ENCODE data around the gene ERC1. TPM values are rescaled to one million over a fixed set of nuclear protein-coding genes. Genes with fewer than 3 reads are reported as not detected.

Gene ERC1
- total RNA-seq, 4 donors from 2014 or later = 28.9 to 106 (median 43.6) TPM

GRCh38 chr12:1220127-1221092 lies 229.4 kb downstream of the ERC1 start:
- Histone ChIP-seq H3K27me3 (no peaks in the 10 kb centered on the region), H3K4me3 (no peak overlapping the region), H3K9me3 (no peaks in the 10 kb centered on the region), H3K27ac (peak overlapping the region; percentile 44 to 79), H3K4me1 (peaks cover 3 to 20% of the 10 kb centered on the region in 2 donors), H3K36me3 (no peaks in the 10 kb centered on the region)
- no peak for DNase-seq
- TF ChIP-seq CTCF (IDR thresholded peaks at IDR 0.05) = no peak
- TF ChIP-seq POLR2A (IDR thresholded peaks at IDR 0.05) = no peak
- intact Hi-C loops (cut with DNase I; ENCODE audit: low total_unique reads) = no loop called here

GRCh38 chr12:1222858-1223639 lies 232.0 kb downstream of the ERC1 start:
- Histone ChIP-seq H3K4me3 (no peak overlapping the region), H3K27ac (no peak overlapping the region), H3K27me3 (no peaks in the 10 kb centered on the region), H3K4me1 (peaks cover 3 to 14% of the 10 kb centered on the region in 2 donors), H3K9me3 (no peaks in the 10 kb centered on the region), H3K36me3 (no peaks in the 10 kb centered on the region)
- TF ChIP-seq CTCF (IDR thresholded peaks at IDR 0.05) (no peak), POLR2A (IDR thresholded peaks at IDR 0.05) (no peak)
- no peak for DNase-seq
- intact Hi-C loops (cut with DNase I; ENCODE audit: low total_unique reads) = no loop called here

- no peak overlapping the region for H3K4me3 ChIP-seq
- H3K36me3 ChIP-seq = no peaks in the 10 kb centered on the region
- DNase-seq = no peak
- no peaks in the 10 kb centered on the region for H3K4me1 ChIP-seq
- intact Hi-C loops (cut with DNase I; ENCODE audit: low total_unique reads) = no loop called here
- TF ChIP-seq POLR2A (IDR thresholded peaks at IDR 0.05) = no peak
- TF ChIP-seq CTCF (IDR thresholded peaks at IDR 0.05) = no peak
- H3K27me3 ChIP-seq = no peaks in the 10 kb centered on the region
- no peaks in the 10 kb centered on the region for H3K9me3 ChIP-seq
- no peak overlapping the region for H3K27ac ChIP-seq
Observed at GRCh38 chr12:1226951-1227350, 235.9 kb downstream of the ERC1 start.

GRCh38 chr12:1234073-1234472 lies 243.1 kb downstream of the ERC1 start:
- no peaks in the 10 kb centered on the region for H3K36me3 ChIP-seq
- H3K27me3 ChIP-seq = no peaks in the 10 kb centered on the region
- no peak overlapping the region for H3K4me3 ChIP-seq
- DNase-seq = no peak
- intact Hi-C loops (cut with DNase I; ENCODE audit: low total_unique reads) = no loop called here
- no peak for TF ChIP-seq CTCF (IDR thresholded peaks at IDR 0.05)
- TF ChIP-seq POLR2A (IDR thresholded peaks at IDR 0.05) = no peak
- no peaks in the 10 kb centered on the region for H3K9me3 ChIP-seq
- H3K27ac ChIP-seq = no peak overlapping the region
- H3K4me1 ChIP-seq = no peaks in the 10 kb centered on the region

GRCh38 chr12:1246637-1247036 lies 255.6 kb downstream of the ERC1 start:
- Histone ChIP-seq H3K36me3 (no peaks in the 10 kb centered on the region), H3K9me3 (no peaks in the 10 kb centered on the region), H3K4me1 (no peaks in the 10 kb centered on the region), H3K4me3 (no peak overlapping the region), H3K27ac (no peak overlapping the region), H3K27me3 (no peaks in the 10 kb centered on the region)
- no peak for TF ChIP-seq POLR2A (IDR thresholded peaks at IDR 0.05)
- no peak for TF ChIP-seq CTCF (IDR thresholded peaks at IDR 0.05)
- intact Hi-C loops (cut with DNase I; ENCODE audit: low total_unique reads) = no loop called here
- no peak for DNase-seq

All from uterus (tissue), 4 donors.